A549 (cell line): ENCODE measurements around the gene HES4. TPM values are rescaled to one million over a fixed set of nuclear protein-coding genes. Genes with fewer than 3 reads are reported as not detected.

Experiments used
- ATAC-seq, 2 experiments: fragments of 200-7000 bp in 1 of 2; fragments of >200 bp in 1 of 2; cut with Nextera tagmentation in 1 of 2; cut with Tn5 transposase in 1 of 2; 3 replicates each; pipeline versions ENCODE4 v1.8.0 to v1.9.1; 2018 to 2020; ENCODE audit warnings: mild to moderate bottlenecking in 1 of 2, moderate library complexity in 1 of 2
- CTCF ChIA-PET: fragments of 300-600 bp; sonication (Branson Sonifier 250); formaldehyde crosslinking; extraction: SDS; loops from one replicate; lab custom pipeline; 2021; ENCODE audit warnings: antibody characterized with exemption, inconsistent platforms; lab: Yijun Ruan, JAX
- POLR2A ChIA-PET: fragments of 350-600 bp; formaldehyde crosslinking; extraction: SDS; loops from one replicate; lab custom pipeline; 2021; ENCODE audit warnings: antibody characterized with exemption, inconsistent platforms; lab: Yijun Ruan, JAX
- DNase-seq, 2 experiments: peaks; one replicate each; pipeline versions ENCODE4 v3.0.0 to v3.0.0-alpha.2; 2011 to 2016; ENCODE audit warnings: low read depth in 1 of 2, low spot score in 1 of 2
- FAIRE-seq: peaks from 2 replicates; lab custom pipeline; 2011; peaks lifted over from hg19 to GRCh38; lab: Jason Lieb, UNC
- H3K27ac ChIP-seq, 2 experiments: fragments of >200 bp; sonication (Bioruptor Twin); formaldehyde crosslinking; 3 replicates each; pipeline ENCODE4 v1.5.1; 2016 to 2017
- H3K4me1 ChIP-seq: fragments of >200 bp; sonication (Bioruptor Twin); formaldehyde crosslinking; 3 replicates; pipeline ENCODE4 v1.6.1; 2016
- H3K4me2 ChIP-seq: fragments of >200 bp; sonication (Bioruptor Twin); formaldehyde crosslinking; 3 replicates; pipeline ENCODE4 v1.6.1; 2016
- H3K4me3 ChIP-seq: fragments of >200 bp; sonication (Bioruptor Twin); formaldehyde crosslinking; 3 replicates; pipeline ENCODE4 v1.5.1; 2016
- H3K9me3 ChIP-seq: fragments of >200 bp; sonication (Bioruptor Twin); formaldehyde crosslinking; 3 replicates; pipeline ENCODE4 v1.6.1; 2016
- BCL3 ChIP-seq: fragments of >200 bp; sonication (Bioruptor Twin); formaldehyde crosslinking; IDR thresholded peaks from 3 replicates; pipeline ENCODE4 v1.6.1; 2016
- CEBPB ChIP-seq, 2 experiments: fragments of >200 bp in 1 of 2; sonication (Bioruptor Twin) in 1 of 2; formaldehyde crosslinking in 1 of 2; IDR thresholded peaks; 2 replicates each; pipeline ENCODE4 v1.6.1; 2012 to 2016
- CHD2 ChIP-seq: fragments of 150-350 bp; IDR thresholded peaks from 2 replicates; pipeline ENCODE4 v1.6.1; 2014; ENCODE audit warnings: low read length; ENCODE audit not compliant: partially characterized antibody
- E2F6 ChIP-seq: IDR thresholded peaks from 2 replicates; pipeline ENCODE4 v1.6.1; 2012; ENCODE audit warnings: low read depth, borderline replicate concordance
- EHF ChIP-seq: fragments of 250-450 bp; sonication (Bioruptor Pico); IDR thresholded peaks from 2 replicates; pipeline ENCODE4 v1.5.0; 2020; ENCODE audit warnings: mild to moderate bottlenecking
- EP300 ChIP-seq, 2 experiments: fragments of >200 bp; sonication (Bioruptor Twin); formaldehyde crosslinking; IDR thresholded peaks; 2 replicates in 1 of 2; 3 replicates in 1 of 2; pipeline ENCODE4 v1.6.1; 2016 to 2017
- GATA3 ChIP-seq: IDR thresholded peaks from 2 replicates; pipeline ENCODE4 v1.6.1; 2012; ENCODE audit warnings: borderline replicate concordance
- HDAC2 ChIP-seq: fragments of 200-600 bp; sonication (generic); IDR thresholded peaks from 2 replicates; pipeline ENCODE4 v1.6.1; 2016
- HOXB13 ChIP-seq: fragments of 250-450 bp; sonication (Bioruptor Pico); IDR thresholded peaks from 2 replicates; pipeline ENCODE4 v1.5.0; 2020; ENCODE audit warnings: low read depth, mild to moderate bottlenecking, moderate library complexity
- JUN ChIP-seq, 2 experiments: fragments of >200 bp; sonication (Bioruptor Twin); formaldehyde crosslinking; IDR thresholded peaks; 2 replicates in 1 of 2; 3 replicates in 1 of 2; pipeline ENCODE4 v1.6.1; 2016 to 2017
- JUNB ChIP-seq: fragments of >200 bp; sonication (Bioruptor Twin); formaldehyde crosslinking; IDR thresholded peaks from 2 replicates; pipeline ENCODE4 v1.6.1; 2016
- MAX ChIP-seq: IDR thresholded peaks from 2 replicates; pipeline ENCODE4 v1.6.1; 2012
- MAZ ChIP-seq: fragments of 150-350 bp; IDR thresholded peaks from 2 replicates; pipeline ENCODE4 v1.6.1; 2014; ENCODE audit warnings: antibody characterized with exemption, low read depth, low read length, borderline replicate concordance
- NR3C1 ChIP-seq: fragments of >200 bp; sonication (Bioruptor Twin); formaldehyde crosslinking; IDR thresholded peaks from 3 replicates; pipeline ENCODE4 v1.6.1; 2017
- PBX3 ChIP-seq: IDR thresholded peaks from 2 replicates; pipeline ENCODE4 v1.6.1; 2012
- PHF8 ChIP-seq: fragments of 200-600 bp; sonication (generic); IDR thresholded peaks from 2 replicates; pipeline ENCODE4 v1.6.1; 2016; ENCODE audit warnings: low read depth, mild to moderate bottlenecking, antibody characterized with exemption, moderate library complexity, borderline replicate concordance
- POLR2A ChIP-seq: IDR thresholded peaks from 2 replicates; pipeline ENCODE4 v1.6.1; 2012; ENCODE audit warnings: mild to moderate bottlenecking, low read length
- RAD21 ChIP-seq, 2 experiments: fragments of >200 bp in 1 of 2; sonication (Bioruptor Twin) in 1 of 2; formaldehyde crosslinking in 1 of 2; IDR thresholded peaks in 1 of 2; conservative IDR thresholded peaks in 1 of 2; 2 replicates in 1 of 2; 3 replicates in 1 of 2; pipeline ENCODE4 v1.6.1; 2012 to 2018; ENCODE audit warnings: inconsistent platforms in 1 of 2
- REST ChIP-seq: fragments of 200-600 bp; sonication (generic); IDR thresholded peaks from 2 replicates; pipeline ENCODE4 v1.6.1; 2016; ENCODE audit warnings: antibody characterized with exemption, mild to moderate bottlenecking, moderate library complexity
- RFX5 ChIP-seq: fragments of 450-650 bp; IDR thresholded peaks from 2 replicates; pipeline ENCODE4 v1.7.1; 2014; ENCODE audit warnings: antibody characterized with exemption, mild to moderate bottlenecking, moderate library complexity
- SMC3 ChIP-seq: fragments of >200 bp; sonication (Bioruptor Twin); formaldehyde crosslinking; IDR thresholded peaks from 3 replicates; pipeline ENCODE4 v1.6.1; 2018; ENCODE audit warnings: inconsistent platforms
- SREBF2 ChIP-seq: fragments of 450-650 bp; IDR thresholded peaks from 2 replicates; pipeline ENCODE4 v1.6.1; 2014; ENCODE audit warnings: mild to moderate bottlenecking, moderate library complexity
- TFCP2L1 ChIP-seq: fragments of 250-450 bp; sonication (Bioruptor Pico); IDR thresholded peaks from 2 replicates; pipeline ENCODE4 v1.5.0; 2021; ENCODE audit warnings: mild to moderate bottlenecking
- USF2 ChIP-seq: fragments of 450-650 bp; IDR thresholded peaks from 2 replicates; pipeline ENCODE4 v1.6.1; 2014; ENCODE audit warnings: antibody characterized with exemption
- ZSCAN20 ChIP-seq: fragments of 250-450 bp; sonication (Bioruptor Pico); IDR thresholded peaks from 2 replicates; pipeline ENCODE4 v1.8.0; 2022; ENCODE audit warnings: mild to moderate bottlenecking, moderate library complexity
- WGBS: methylation state at CpG from one replicate; pipeline ENCODE4 v1.1.6; 2017; ENCODE audit errors: missing lambda C conversion rate; 5-methylcytosine and 5-hydroxymethylcytosine counted together
- polyA plus RNA-seq, 4 experiments: library from polyadenylated mRNA; depleted of rRNA in 3 of 4; stranded (reverse); fragments of >200 nt; fragmentation: RNase III in 1 of 4; extraction: RNeasy Plus Mini Kit Qiagen cat#74134 plus additional on column Dnase treatment in 1 of 4; gene quantifications; 2 replicates in 3 of 4; 3 replicates in 1 of 4; pipeline ENCODE4 v1.2.3, GENCODE V29; 2011 to 2017

The HES4 gene
- polyA plus RNA-seq, 2 of the 4 experiments (the other 2 are of a cell fraction) = 5.9 to 8.4 TPM

GRCh38 chr1:954927-955326, 45.0 kb downstream of the HES4 start (continued):
- TF ChIP-seq REST (no peak), BCL3 (no peak), JUN (IDR thresholded peaks at IDR 0.05) (no peak), GATA3 (no peak)

GRCh38 chr1:953524-954320, 46.2 kb downstream of the HES4 start:
- FAIRE-seq = no peak

GRCh38 chr1:952603-953002, 47.3 kb downstream of the HES4 start:
- H3K4me2 ChIP-seq = no peak overlapping the region
- ChIA-PET POLR2A (no interaction called here), CTCF (interaction anchor here (1.0 to 2.3 kb wide), 5 partner anchors 10 to 24 kb away, joined by 3 to 9 read pairs (median 6); no protein-coding TSS in a partner anchor)
- ATAC-seq (no peak), DNase-seq (no peak), FAIRE-seq (no peak)
- H3K4me3 ChIP-seq = no peak overlapping the region
- peaks cover 3% of the 10 kb centered on the region; the same call in 2 of the 3 replicates for H3K4me1 ChIP-seq
- WGBS = no CpG with 5 or more reads among the region's 7 CpGs
- TF ChIP-seq NR3C1 = no peak
- no peak overlapping the region for H3K27ac ChIP-seq
- no peaks in the 10 kb centered on the region for H3K9me3 ChIP-seq

More at GRCh38 chr1:953524-954320, 46.2 kb downstream of the HES4 start:
- no peak overlapping the region for H3K4me2 ChIP-seq
- H3K4me1 ChIP-seq = peaks cover 9% of the 10 kb centered on the region; the same call in 2 of the 3 replicates
- ATAC-seq (no peak), DNase-seq (no peak)
- 98% methylated on average over 16 of the region's 32 CpGs for WGBS
- CTCF ChIA-PET = interaction anchor here (0.5 to 2.3 kb wide), 6 partner anchors 10 to 23 kb away, joined by 3 to 9 read pairs (median 3); no protein-coding TSS in a partner anchor
- POLR2A ChIA-PET = no interaction called here
- H3K9me3 ChIP-seq = no peaks in the 10 kb centered on the region
- no peak overlapping the region for H3K27ac ChIP-seq
- no peak overlapping the region for H3K4me3 ChIP-seq
- TF ChIP-seq HDAC2 = no peak
- no peak for TF ChIP-seq MAZ
- TF ChIP-seq MAX = no peak
- TF ChIP-seq POLR2A = no peak
- no peak for TF ChIP-seq CEBPB (IDR thresholded peaks at IDR 0.05)
- TF ChIP-seq HOXB13 (CRISPR knock-in tag) = no peak
- TF ChIP-seq E2F6 = no peak
- TF ChIP-seq CHD2 = no peak
- TF ChIP-seq ZSCAN20 (CRISPR knock-in tag) = no peak
- no peak for TF ChIP-seq EHF (CRISPR knock-in tag)

GRCh38 chr1:952201-952600, 47.7 kb downstream of the HES4 start:
- DNase-seq = no peak
- no peak overlapping the region for H3K4me3 ChIP-seq
- H3K9me3 ChIP-seq = no peaks in the 10 kb centered on the region
- 100% methylated on average over 3 of the region's 15 CpGs for WGBS
- H3K27ac ChIP-seq = no peak overlapping the region
- ChIA-PET POLR2A (no interaction called here), CTCF (interaction anchor here (1.0 to 2.3 kb wide), 6 partner anchors 10 to 47 kb away, joined by 3 to 9 read pairs (median 6); no protein-coding TSS in a partner anchor)
- no peak for ATAC-seq
- no peak overlapping the region for H3K4me2 ChIP-seq
- no peaks in the 10 kb centered on the region; the same call in 2 of the 3 replicates for H3K4me1 ChIP-seq
- FAIRE-seq = no peak
- no peak for TF ChIP-seq EHF (CRISPR knock-in tag)
- no peak for TF ChIP-seq ZSCAN20 (CRISPR knock-in tag)
- TF ChIP-seq PHF8 = no peak
- TF ChIP-seq SREBF2 = no peak
- no peak for TF ChIP-seq EP300 (IDR thresholded peaks at IDR 0.05)
- TF ChIP-seq SMC3 = no peak
- TF ChIP-seq JUNB = no peak
- no peak for TF ChIP-seq RFX5
- no peak for TF ChIP-seq RAD21 (conservative IDR thresholded peaks at IDR 0.05 in 1 of 2, IDR thresholded peaks at IDR 0.05 in 1 of 2)
- no peak for TF ChIP-seq USF2
- TF ChIP-seq PBX3 = no peak
- TF ChIP-seq TFCP2L1 = no peak
